WTC11 (cell line): Measurements from ENCODE around the gene TMEM200A. TPM values are rescaled to one million over a fixed set of nuclear protein-coding genes. Genes with fewer than 3 reads are reported as not detected.

Source experiments
- ATAC-seq: fragments of 200-7000 bp; cut with Tn5 transposase; 2 replicates; pipeline ENCODE4 v1.10.0; 2021; ENCODE audit warnings: mild to moderate bottlenecking, moderate library complexity
- CTCF ChIA-PET: fragments of 300-600 bp; sonication (Branson Sonifier 250); formaldehyde crosslinking; loops from one replicate; lab custom pipeline; 2021; ENCODE audit warnings: antibody characterized with exemption; lab: Charles Lee
- POLR2A ChIA-PET: fragments of 350-600 bp; sonication (Branson Sonifier 250); formaldehyde crosslinking; loops from one replicate; lab custom pipeline; 2021; ENCODE audit warnings: antibody characterized with exemption; lab: Charles Lee
- DNase-seq: peaks from one replicate; pipeline ENCODE4 v3.0.0; 2021; ENCODE audit warnings: low spot score
- H3K27ac Mint-ChIP-seq: 2 replicates; pipeline ENCODE4 v1.8.0; 2021; ENCODE audit warnings: mixed read lengths
- H3K27me3 Mint-ChIP-seq: 2 replicates; pipeline ENCODE4 v1.8.0; 2021; ENCODE audit warnings: low read depth, mild to moderate bottlenecking, moderate library complexity, mixed read lengths
- H3K36me3 Mint-ChIP-seq: 2 replicates; pipeline ENCODE4 v1.8.0; 2021; ENCODE audit warnings: mixed read lengths
- H3K4me1 Mint-ChIP-seq: 2 replicates; pipeline ENCODE4 v1.8.0; 2022; ENCODE audit warnings: mixed read lengths
- H3K4me3 Mint-ChIP-seq: 2 replicates; pipeline ENCODE4 v1.8.0; 2021; ENCODE audit warnings: mild to moderate bottlenecking, moderate library complexity, mixed read lengths
- H3K9me3 Mint-ChIP-seq: 2 replicates; pipeline ENCODE4 v1.8.0; 2021; ENCODE audit warnings: mixed read lengths
- CBFB ChIP-seq: sonication (generic); formaldehyde crosslinking; IDR thresholded peaks from 2 replicates; pipeline ENCODE4 v1.8.1; 2022; ENCODE audit warnings: mild to moderate bottlenecking, low read depth, missing genetic modification reagents
- CREB1 ChIP-seq: sonication (generic); formaldehyde crosslinking; IDR thresholded peaks from 2 replicates; pipeline ENCODE4 v1.8.0; 2023; ENCODE audit warnings: mild to moderate bottlenecking, missing genetic modification reagents
- E2F4 ChIP-seq: sonication (generic); formaldehyde crosslinking; IDR thresholded peaks from 2 replicates; pipeline ENCODE4 v1.8.1; 2022; ENCODE audit warnings: low read depth, mild to moderate bottlenecking, moderate library complexity, missing genetic modification reagents, borderline replicate concordance
- E2F5 ChIP-seq: sonication (generic); formaldehyde crosslinking; IDR thresholded peaks from 2 replicates; pipeline ENCODE4 v1.8.1; 2022; ENCODE audit warnings: mild to moderate bottlenecking, moderate library complexity, missing genetic modification reagents
- ERG ChIP-seq: fragments of 250-450 bp; sonication (Bioruptor Pico); IDR thresholded peaks from 2 replicates; pipeline ENCODE4 v1.8.0; 2021; ENCODE audit warnings: mild to moderate bottlenecking
- FOXJ3 ChIP-seq: sonication (generic); formaldehyde crosslinking; IDR thresholded peaks from 2 replicates; pipeline ENCODE4 v1.9.0; 2021; ENCODE audit warnings: missing genetic modification reagents, mild to moderate bottlenecking, borderline replicate concordance
- MAX ChIP-seq: sonication (generic); formaldehyde crosslinking; IDR thresholded peaks from 2 replicates; pipeline ENCODE4 v1.8.0; 2022; ENCODE audit warnings: mild to moderate bottlenecking, missing genetic modification reagents
- MLX ChIP-seq: sonication (generic); formaldehyde crosslinking; IDR thresholded peaks from 2 replicates; pipeline ENCODE4 v1.8.1; 2023; ENCODE audit warnings: mild to moderate bottlenecking, missing genetic modification reagents, moderate library complexity
- NFE2L1 ChIP-seq: sonication (generic); formaldehyde crosslinking; IDR thresholded peaks from 2 replicates; pipeline ENCODE4 v1.8.1; 2023; ENCODE audit warnings: missing genetic modification reagents
- NR2C2 ChIP-seq: sonication (generic); formaldehyde crosslinking; IDR thresholded peaks from 2 replicates; pipeline ENCODE4 v1.8.0; 2022; ENCODE audit warnings: mild to moderate bottlenecking, missing genetic modification reagents
- RELA ChIP-seq: sonication (generic); formaldehyde crosslinking; IDR thresholded peaks from 2 replicates; pipeline ENCODE4 v1.8.1; 2022; ENCODE audit warnings: missing genetic modification reagents, mild to moderate bottlenecking, borderline replicate concordance
- RORB ChIP-seq: fragments of 250-450 bp; sonication (Bioruptor Pico); IDR thresholded peaks from 2 replicates; pipeline ENCODE4 v1.9.0; 2021; ENCODE audit warnings: mild to moderate bottlenecking
- SMAD3 ChIP-seq: sonication (generic); formaldehyde crosslinking; IDR thresholded peaks from 2 replicates; pipeline ENCODE4 v1.8.0; 2022; ENCODE audit warnings: missing genetic modification reagents, mild to moderate bottlenecking, borderline replicate concordance
- SMAD4 ChIP-seq: sonication (generic); formaldehyde crosslinking; IDR thresholded peaks from 2 replicates; pipeline ENCODE4 v1.8.0; 2022; ENCODE audit warnings: mild to moderate bottlenecking, missing genetic modification reagents
- STAT6 ChIP-seq: sonication (generic); formaldehyde crosslinking; conservative IDR thresholded peaks from 2 replicates; pipeline ENCODE4 v1.8.1; 2023; ENCODE audit warnings: mild to moderate bottlenecking, low read depth, missing genetic modification reagents, moderate library complexity
- TP53 ChIP-seq: sonication (generic); formaldehyde crosslinking; IDR thresholded peaks from 2 replicates; pipeline ENCODE4 v1.8.1; 2023; ENCODE audit warnings: mild to moderate bottlenecking, missing genetic modification reagents
- ZBTB21 ChIP-seq: sonication (generic); formaldehyde crosslinking; IDR thresholded peaks from 2 replicates; pipeline ENCODE4 v1.8.1; 2023; ENCODE audit warnings: mild to moderate bottlenecking, missing genetic modification reagents, borderline replicate concordance
- ZNF121 ChIP-seq: sonication (generic); formaldehyde crosslinking; IDR thresholded peaks from 2 replicates; pipeline ENCODE4 v1.8.0; 2023; ENCODE audit warnings: missing genetic modification reagents
- ZNF219 ChIP-seq: sonication (generic); formaldehyde crosslinking; IDR thresholded peaks from 2 replicates; pipeline ENCODE4 v1.8.0; 2023; ENCODE audit warnings: missing genetic modification reagents, mild to moderate bottlenecking, borderline replicate concordance
- ZNF281 ChIP-seq: sonication (generic); formaldehyde crosslinking; IDR thresholded peaks from 2 replicates; pipeline ENCODE4 v1.8.0; 2023; ENCODE audit warnings: mild to moderate bottlenecking, missing genetic modification reagents
- ZNF396 ChIP-seq: fragments of 250-450 bp; sonication (Bioruptor Pico); IDR thresholded peaks from 2 replicates; pipeline ENCODE4 v1.8.0; 2021; ENCODE audit warnings: mild to moderate bottlenecking, moderate library complexity, borderline replicate concordance
- ZNF423 ChIP-seq: fragments of 250-450 bp; sonication (Bioruptor Pico); IDR thresholded peaks from 2 replicates; pipeline ENCODE4 v2.1.2; 2022; ENCODE audit warnings: mild to moderate bottlenecking, moderate library complexity
- ZNF425 ChIP-seq: fragments of 250-450 bp; sonication (Bioruptor Pico); conservative IDR thresholded peaks from 2 replicates; pipeline ENCODE4 v1.9.0; 2021; ENCODE audit warnings: mild to moderate bottlenecking
- total RNA-seq: library from RNA; stranded (reverse); gene quantifications from 3 replicates; pipeline ENCODE4 v1.2.3, GENCODE V29; 2021

TMEM200A gene
- total RNA-seq, 1 experiment from 2014 or later, result 11.0 TPM

GRCh38 chr6:130355572-130355971, 10.2 kb upstream of the TMEM200A start:
- POLR2A ChIA-PET, result no interaction called here
- Mint-ChIP-seq H3K9me3 (peaks cover 31% of the 10 kb centered on the region), H3K27me3 (no peaks in the 10 kb centered on the region; the same call in 1 of the 2 replicates), H3K4me1 (0 out of 2 replicates have a peak, but pooled peaks cover 4% of the 10 kb centered on the region), H3K4me3 (no peak overlapping the region), H3K36me3 (peaks cover 15% of the 10 kb centered on the region), H3K27ac (no peak overlapping the region)
- TF ChIP-seq E2F4 (no peak), RELA (CRISPR knock-in tag) (no peak), ZNF219 (no peak), SMAD4 (CRISPR knock-in tag) (no peak), CBFB (CRISPR knock-in tag) (no peak), NR2C2 (CRISPR knock-in tag) (no peak), ZNF121 (CRISPR knock-in tag) (no peak)
- CTCF ChIA-PET, result interaction anchor here (1.0 kb wide), 1 partner anchor 10 kb away, joined by 3 read pairs; the partner anchor contains the start of gene TMEM200A
- DNase-seq (no peak), ATAC-seq (no peak)

- ATAC-seq, result no peak
- Mint-ChIP-seq H3K9me3 (peaks cover 27% of the 10 kb centered on the region), H3K27me3 (no peaks in the 10 kb centered on the region; the same call in 1 of the 2 replicates), H3K4me1 (0 out of 2 replicates have a peak, but pooled peaks cover 4% of the 10 kb centered on the region), H3K27ac (no peak overlapping the region), H3K4me3 (no peak overlapping the region), H3K36me3 (peaks cover 16% of the 10 kb centered on the region)
- ChIA-PET POLR2A (no interaction called here), CTCF (no interaction called here)
- DNase-seq, result no peak
- TF ChIP-seq STAT6 (CRISPR knock-in tag) (no peak), CREB1 (CRISPR knock-in tag) (no peak), SMAD3 (CRISPR knock-in tag) (no peak), RORB (CRISPR knock-in tag) (no peak), MAX (CRISPR knock-in tag) (no peak), E2F4 (no peak), TP53 (CRISPR knock-in tag) (no peak), ERG (CRISPR knock-in tag) (no peak), NFE2L1 (CRISPR knock-in tag) (no peak), ZNF281 (CRISPR knock-in tag) (no peak), ZBTB21 (CRISPR knock-in tag) (no peak), MLX (CRISPR knock-in tag) (no peak), ZNF396 (CRISPR knock-in tag) (no peak), ZNF423 (CRISPR knock-in tag) (no peak), ZNF425 (CRISPR knock-in tag) (no peak), FOXJ3 (no peak), E2F5 (CRISPR knock-in tag) (no peak)
Observed at GRCh38 chr6:130357436-130357835, 8.4 kb upstream of the TMEM200A start.
